ENCODE measurements around the gene MRPS31.

DNA sequence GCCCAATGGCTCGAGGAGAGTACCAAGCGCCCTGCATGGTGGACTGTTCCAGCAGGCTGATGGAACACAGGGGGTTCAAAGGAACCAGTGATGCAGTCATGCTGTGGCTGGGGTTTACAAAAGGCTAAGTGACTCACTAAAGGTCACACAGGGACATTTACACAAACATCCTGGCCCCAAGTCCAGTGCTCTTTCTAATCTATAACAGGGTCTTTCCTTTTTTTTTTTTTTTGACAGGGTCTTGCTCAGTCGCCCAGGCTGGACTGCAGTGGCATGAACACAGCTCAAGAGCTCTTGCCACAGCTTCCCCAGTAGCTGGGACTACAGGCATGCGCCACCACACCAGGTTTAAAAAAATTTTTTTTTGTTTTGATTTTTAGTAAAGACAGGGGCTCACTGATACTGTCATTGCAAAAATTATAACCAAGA lies 15.6 kb upstream of the MRPS31 start:
- TF ChIP-seq CTCF (conservative IDR thresholded peaks at IDR 0.05; ENCODE audit: low read length) (no peak), EZH2phosphoT487 (IDR thresholded peaks at IDR 0.05; ENCODE audit: borderline replicate concordance, low read depth, low read length) (no peak)

Measured in OCI-LY7 (cell line).